ENCODE data around the gene KCNJ6. TPM values are rescaled to one million over a fixed set of nuclear protein-coding genes. Genes with fewer than 3 reads are reported as not detected.

KCNJ6 gene
- total RNA-seq, 2 donors from 2014 or later: not detected

DNA sequence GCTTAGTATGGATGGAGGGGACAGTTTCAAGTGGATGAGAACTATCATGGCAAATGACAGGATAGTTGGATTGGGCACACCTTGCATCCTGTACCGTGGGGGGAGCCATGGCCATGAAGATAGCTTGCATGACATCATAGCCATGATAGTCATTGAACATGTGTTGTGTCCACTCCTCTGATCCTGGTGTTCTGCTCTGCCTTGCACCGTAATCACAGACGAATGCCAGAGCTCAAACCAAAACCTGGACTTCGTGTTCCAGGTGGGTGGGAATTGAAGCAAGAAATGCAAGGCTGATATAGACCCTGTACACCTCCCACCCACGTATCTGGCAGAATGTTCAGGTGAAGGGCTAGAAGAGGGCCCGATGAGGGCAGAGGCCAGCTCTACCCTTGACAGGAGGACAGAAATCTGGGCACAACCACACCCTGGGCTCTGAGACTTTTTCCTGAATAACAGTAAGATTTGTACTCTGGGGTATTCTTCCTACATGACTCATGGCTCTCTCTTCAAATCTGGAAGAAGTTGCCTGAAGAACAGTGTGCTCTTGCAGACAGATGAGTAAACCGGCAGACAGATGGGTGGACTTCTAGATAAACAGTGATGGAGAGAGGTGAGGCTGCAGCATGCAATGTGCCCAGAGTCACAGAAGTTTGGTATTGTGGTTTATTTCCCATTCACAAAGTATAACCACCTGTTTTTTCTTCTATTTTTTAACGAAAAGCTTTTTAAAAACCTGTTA is 45.0 kb downstream of the KCNJ6 start:
- intact Hi-C loops (cut with DNase I): no loop called here
- no peak for DNase-seq (ENCODE audit: low spot score)

GRCh38 chr21:37870221-37870620 is 46.0 kb downstream of the KCNJ6 start:
- DNase-seq (ENCODE audit: low spot score): no peak
- intact Hi-C loops (cut with DNase I): no loop called here

DNA sequence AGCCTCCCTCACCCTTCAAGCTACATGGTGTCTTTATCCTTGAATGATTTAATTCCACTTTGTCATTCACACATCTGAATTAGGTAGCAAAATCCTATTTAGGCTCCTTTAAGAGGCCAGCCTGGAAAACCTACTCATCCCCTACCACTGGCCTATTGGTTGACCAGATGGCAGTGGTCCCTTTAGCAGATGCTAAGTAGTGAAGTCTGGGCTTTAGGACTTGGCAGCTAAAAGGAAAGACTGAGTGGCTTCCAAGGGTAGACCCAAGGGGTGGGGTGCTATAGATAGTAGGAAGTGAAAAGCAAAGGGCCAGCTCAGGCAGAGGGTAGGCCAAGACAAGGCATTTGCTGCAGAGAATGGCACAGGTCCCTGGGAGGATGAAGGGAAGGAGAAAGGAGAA is 46.6 kb downstream of the KCNJ6 start:
- no peak for DNase-seq (ENCODE audit: low spot score)
- intact Hi-C loops (cut with DNase I): no loop called here

GRCh38 chr21:37868446-37869295 is 47.6 kb downstream of the KCNJ6 start:
- intact Hi-C loops (cut with DNase I): no loop called here
- DNase-seq (ENCODE audit: low spot score): no peak

GRCh38 chr21:37866027-37866426 is 50.2 kb downstream of the KCNJ6 start:
- intact Hi-C loops (cut with DNase I): no loop called here
- DNase-seq (ENCODE audit: low spot score): no peak

DNA sequence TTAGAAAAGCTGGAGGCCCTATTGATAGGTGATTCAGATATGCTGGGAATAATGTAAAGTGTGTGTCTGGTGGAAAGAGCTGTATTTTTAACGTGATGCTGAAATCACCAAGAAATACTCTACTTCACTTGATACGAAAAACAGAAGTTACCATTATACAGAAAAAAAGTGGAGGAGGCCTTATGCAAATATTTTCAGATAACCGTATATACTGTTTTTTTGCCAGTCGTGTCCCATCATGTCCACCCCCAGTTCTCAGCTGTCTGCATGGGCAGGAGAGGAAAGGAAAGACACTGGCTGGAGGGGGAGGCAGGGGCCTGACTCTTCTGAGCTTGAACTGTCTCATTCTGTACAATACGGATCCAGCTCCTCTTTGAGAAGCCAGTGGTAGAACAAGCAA is 51.1 kb downstream of the KCNJ6 start:
- DNase-seq (ENCODE audit: low spot score): no peak
- intact Hi-C loops (cut with DNase I): loop anchor here in 1 of 2 donors (2.0 kb wide), 1 partner anchor 36 kb away; no protein-coding TSS in a partner anchor

GRCh38 chr21:37863842-37864241 is 52.4 kb downstream of the KCNJ6 start:
- intact Hi-C loops (cut with DNase I): loop anchor here in 1 of 2 donors (2.0 kb wide), 1 partner anchor 35 kb away; no protein-coding TSS in a partner anchor
- peak; percentile 84 for DNase-seq (ENCODE audit: low spot score)

- intact Hi-C loops (cut with DNase I): no loop called here
Measured at GRCh38 chr21:37862536-37862935, 53.7 kb downstream of the KCNJ6 start.

GRCh38 chr21:37861561-37861960 is 54.7 kb downstream of the KCNJ6 start:
- no peak for DNase-seq (ENCODE audit: low spot score)
- intact Hi-C loops (cut with DNase I): no loop called here

More at GRCh38 chr21:37862536-37862935, 53.7 kb downstream of the KCNJ6 start:
- DNase-seq (ENCODE audit: low spot score): no peak

DNA sequence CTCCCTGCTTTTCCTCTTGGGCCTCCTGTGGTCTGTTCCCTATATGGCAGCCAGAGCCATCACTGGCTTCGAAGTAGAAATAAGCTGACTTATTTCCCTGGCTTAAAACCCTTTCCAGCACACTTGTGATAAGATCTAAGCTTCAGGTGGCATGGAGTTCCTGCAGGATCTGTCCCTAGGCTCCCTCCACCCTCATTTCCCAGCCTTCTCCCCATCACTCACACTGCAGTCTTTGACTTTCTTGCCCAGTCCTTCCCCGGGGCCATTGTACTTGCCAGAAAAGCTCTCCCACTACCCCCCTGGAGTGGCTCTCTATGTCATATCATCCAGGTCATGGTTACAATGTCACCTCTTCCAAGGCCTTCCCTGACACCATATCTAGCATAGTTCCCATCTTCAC is 55.8 kb downstream of the KCNJ6 start:
- no peak for DNase-seq (ENCODE audit: low spot score)
- intact Hi-C loops (cut with DNase I): no loop called here

DNA sequence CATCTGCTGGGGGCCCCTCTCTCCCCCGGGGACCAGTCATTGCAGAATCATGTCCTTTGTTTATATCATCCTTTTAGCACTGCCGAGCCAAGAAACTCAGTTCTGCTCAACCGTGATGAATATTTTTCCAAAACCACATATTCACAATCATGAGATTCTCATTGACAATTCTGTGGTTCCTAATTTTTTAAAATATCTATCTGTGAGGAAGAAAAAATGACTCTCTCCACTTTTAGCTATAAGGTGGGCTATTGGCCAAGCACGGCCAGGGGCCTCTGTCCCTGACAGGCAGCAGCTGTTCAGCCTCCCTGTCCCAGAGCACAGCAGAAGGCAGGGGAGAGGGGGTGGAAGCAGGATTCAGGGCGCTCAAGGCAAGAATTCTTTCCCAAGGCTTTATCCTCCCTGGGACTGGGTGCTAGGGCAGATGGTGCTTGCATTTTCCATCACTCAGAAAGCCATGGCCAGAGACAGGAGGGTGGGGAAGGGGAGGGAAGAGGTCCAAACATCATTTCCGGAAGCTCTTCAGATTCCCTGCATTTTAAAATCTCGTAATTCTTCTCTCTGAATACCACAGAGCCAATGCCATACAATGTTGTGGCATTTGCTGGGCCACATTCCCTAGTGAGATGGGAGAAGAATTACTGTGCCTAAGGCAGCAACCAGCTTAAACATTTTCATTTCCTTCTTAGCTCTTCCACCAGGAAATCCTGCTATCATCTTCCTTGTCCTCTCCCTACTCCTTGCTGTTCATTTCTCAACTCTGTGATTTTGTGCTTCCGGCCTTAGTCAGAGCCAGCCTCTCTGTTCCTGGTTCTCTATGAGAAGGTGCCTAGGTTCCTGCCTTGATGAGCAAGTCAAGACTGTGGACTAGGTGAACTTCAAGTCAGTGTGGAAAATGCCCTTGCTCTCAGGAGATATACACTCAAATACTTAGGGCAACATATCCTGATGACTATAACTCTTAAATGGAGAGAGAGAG is 60.3 kb downstream of the KCNJ6 start:
- intact Hi-C loops (cut with DNase I): no loop called here
- no peak for DNase-seq (ENCODE audit: low spot score)

GRCh38 chr21:37855271-37855646 is 61.0 kb downstream of the KCNJ6 start:
- DNase-seq (ENCODE audit: low spot score): no peak
- intact Hi-C loops (cut with DNase I): no loop called here

DNA sequence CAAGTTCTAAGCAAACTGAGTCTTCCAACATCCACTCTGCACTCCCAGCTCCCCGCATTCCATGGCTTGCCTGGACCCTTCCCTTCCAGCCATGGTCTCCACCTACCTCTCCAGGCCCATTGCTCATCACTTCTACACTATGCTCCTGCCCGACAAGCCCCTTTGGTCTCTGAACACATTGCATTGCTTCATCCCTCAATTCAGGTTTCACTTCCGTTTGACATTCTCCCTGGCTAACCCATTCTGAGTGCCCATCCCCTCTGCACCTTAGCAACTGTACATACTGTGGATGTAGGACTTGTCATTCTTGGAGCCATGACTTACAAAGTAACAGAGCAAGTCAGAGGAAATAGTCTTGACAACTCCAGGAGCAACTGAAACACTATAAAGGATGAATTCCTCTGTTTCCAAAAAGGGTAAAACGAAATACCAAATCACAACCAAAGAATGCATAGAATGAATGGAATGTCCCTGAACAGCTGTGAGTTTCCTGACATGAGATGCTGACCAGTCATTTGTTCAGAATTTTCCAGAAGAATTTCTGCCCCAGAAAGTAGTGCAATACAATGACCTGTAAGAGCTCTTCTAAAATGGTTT is 66.7 kb downstream of the KCNJ6 start:
- intact Hi-C loops (cut with DNase I): no loop called here
- no peak for DNase-seq (ENCODE audit: low spot score)

DNA sequence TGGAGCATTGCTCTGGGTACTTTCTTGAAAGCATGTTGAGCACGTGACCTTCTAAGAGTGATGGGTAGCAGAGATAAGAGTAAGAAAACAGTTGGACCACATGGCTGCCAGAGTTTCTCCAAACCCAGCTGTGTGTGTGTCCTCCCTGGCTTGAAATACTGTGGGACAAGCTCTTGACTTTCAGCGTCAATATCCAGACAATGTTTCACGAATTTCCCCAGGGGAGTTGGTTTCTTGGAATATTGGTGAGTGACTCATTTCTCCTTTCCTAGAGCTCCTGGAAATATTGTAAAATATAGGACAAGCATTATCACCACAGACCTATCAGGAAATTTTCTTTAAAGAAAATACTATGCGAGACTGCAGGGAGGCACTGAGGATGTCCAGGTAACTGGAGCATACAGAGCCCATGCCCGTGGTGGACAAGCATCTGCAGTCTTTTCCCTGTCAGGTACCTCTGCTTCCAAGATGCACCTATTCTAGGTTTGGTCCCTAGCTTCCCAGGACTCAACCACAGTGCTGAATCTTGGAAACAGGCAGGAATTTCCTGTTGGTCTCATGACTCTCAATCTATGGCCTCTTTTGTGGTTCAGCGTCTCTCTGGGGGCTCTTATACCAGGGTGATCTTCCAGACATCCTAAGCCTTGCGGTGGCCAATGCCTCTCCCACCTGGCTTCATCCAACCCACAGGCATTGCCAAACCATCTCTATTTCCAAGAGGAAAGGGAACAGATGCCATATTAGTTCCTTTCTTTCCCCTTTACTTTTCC is 67.4 kb downstream of the KCNJ6 start:
- no peak for DNase-seq (ENCODE audit: low spot score)
- intact Hi-C loops (cut with DNase I): no loop called here

GRCh38 chr21:37845535-37845934 is 70.7 kb downstream of the KCNJ6 start:
- DNase-seq (ENCODE audit: low spot score): no peak
- intact Hi-C loops (cut with DNase I): no loop called here

- intact Hi-C loops (cut with DNase I): no loop called here
- no peak for DNase-seq (ENCODE audit: low spot score)
Measured at GRCh38 chr21:37843191-37843590, 73.1 kb downstream of the KCNJ6 start.

GRCh38 chr21:37842163-37842919 is 73.9 kb downstream of the KCNJ6 start:
- intact Hi-C loops (cut with DNase I): no loop called here
- no peak for DNase-seq (ENCODE audit: low spot score)

DNA sequence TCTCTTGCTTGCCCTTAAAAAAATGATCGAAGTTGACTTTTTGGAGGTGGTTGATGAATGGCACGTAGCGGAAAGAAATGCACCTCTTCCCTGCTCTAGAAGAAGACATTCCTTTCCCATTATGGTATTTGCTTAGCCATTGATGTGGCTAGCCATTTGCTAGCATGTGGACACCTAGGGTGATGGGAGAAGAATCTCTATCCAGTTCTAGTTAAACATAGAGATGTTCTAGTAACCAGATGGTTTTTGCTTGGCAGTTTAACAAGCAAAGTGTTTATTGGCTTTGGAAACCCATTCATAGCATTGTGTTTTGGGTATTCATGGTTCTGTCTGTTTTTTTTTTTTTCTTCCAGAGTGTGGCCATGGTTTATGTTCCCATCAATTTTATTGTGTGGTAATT is 78.9 kb downstream of the KCNJ6 start:
- intact Hi-C loops (cut with DNase I): no loop called here
- no peak for DNase-seq (ENCODE audit: low spot score)

All from posterior vena cava (tissue), 2 donors.